ENCODE data around the gene MYO7A.
"Not testable (repeated sequence)": the region's sequence is repeated elsewhere in the genome, so short reads cannot be mapped to it uniquely, and the experiment has no call there.

MYO7A gene

DNA sequence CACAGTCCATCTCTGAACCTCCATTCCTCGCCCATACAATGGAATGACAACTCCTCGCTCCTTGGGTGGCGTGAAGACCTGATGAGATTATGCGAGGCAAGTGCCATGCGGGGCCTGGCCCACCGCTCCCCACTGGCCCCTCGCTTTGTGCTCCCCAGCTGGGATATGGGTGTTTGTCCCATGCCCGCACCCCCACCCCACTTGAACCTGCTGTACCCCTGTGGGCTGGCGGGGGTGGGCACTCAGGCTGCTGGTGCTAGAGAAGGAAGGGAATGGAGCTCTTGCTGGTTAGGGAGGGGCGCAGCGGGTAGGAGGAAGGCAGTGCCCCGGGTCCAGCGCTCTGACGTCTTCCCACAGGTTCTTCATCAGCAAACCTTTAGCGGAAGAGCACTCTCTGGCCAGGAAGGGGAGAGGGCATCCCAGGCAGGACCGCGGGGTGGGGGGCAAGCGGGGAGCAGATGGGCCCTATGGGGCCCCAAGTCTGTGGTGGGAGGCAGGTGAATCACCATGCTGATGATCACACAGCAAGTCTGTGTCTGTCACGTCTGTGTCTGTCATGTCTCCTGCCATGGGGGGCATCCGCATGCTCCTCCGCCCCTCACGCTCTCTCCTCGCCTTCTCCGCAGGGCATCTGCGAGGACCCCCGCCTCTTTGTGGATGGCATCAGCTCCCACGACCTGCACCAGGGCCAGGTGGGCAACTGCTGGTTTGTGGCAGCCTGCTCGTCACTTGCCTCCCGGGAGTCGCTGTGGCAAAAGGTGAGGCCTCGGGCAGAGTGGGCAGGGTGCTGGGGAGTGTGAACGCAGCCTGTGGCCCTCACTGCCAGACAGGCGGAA lies 34.8 kb upstream of the MYO7A start:
- DNase-seq (ENCODE audit: low spot score), result no peak

DNA sequence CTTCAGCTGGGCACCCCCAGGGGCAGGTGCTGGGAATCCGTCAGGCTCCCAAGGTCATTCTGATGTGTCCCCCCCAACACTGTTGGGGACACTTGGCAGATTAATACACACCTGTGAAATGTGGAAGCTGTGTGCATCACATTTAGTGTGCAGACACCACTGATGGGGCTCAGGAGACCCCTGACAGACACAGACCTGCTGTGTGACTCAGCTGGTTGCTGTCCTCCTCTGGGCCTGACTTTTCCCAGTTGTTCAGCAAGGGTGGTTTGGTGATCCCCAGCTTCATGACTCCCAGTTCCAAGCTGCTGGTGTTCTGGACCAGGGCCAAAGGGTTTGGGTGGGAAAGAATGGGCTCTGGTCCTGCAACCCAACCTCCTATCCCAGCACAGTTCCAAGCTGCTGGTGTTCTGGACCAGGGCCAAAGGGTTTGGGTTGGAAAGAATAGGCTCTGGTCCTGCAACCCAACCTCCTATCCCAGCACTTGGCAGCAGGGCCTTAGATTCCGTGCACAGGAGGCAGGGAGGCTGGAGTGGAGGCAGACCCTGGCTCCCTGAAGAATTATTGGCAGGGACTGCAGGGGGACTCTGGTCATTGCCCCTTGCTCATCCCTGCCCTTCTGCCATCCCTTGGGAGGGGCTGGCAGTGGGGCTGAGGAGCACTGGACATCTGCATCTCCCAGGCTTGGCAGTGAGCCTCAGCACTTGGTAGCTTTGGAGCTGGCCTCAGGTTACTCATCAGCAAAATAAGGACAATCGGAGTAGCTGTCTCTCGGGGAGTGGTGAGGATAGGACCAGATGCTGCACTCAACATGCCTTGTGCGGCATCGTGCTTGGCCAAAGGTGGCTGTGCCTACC lies 33.8 kb upstream of the MYO7A start:
- DNase-seq (ENCODE audit: low spot score), result no peak

DNA sequence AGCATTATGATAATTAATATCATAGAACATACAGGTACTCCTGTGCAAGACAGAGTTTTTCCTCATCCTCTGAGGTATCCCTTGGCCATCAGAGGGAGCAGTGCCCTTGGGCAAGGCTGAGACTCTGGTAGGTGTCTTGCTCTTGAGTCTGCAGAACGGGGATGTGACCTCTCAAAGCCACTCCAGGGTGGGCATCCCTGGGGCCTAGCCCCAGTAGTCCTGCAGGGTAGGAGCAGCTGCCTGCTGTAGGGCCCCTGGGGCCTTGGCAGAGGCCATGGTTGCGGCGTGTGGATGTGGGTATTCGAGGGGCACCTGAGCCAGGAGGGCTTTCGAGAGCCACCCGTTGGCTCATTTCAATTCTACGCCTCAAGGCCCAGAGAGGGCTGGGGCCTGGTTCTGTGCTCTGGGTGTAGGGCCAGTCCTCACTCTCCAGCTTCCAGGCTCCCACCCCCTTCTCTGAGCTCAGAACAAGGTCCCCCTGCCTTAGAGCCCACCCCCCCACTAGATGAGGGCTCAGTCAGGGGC lies 33.1 kb upstream of the MYO7A start:
- DNase-seq (ENCODE audit: low spot score), result no peak

DNA sequence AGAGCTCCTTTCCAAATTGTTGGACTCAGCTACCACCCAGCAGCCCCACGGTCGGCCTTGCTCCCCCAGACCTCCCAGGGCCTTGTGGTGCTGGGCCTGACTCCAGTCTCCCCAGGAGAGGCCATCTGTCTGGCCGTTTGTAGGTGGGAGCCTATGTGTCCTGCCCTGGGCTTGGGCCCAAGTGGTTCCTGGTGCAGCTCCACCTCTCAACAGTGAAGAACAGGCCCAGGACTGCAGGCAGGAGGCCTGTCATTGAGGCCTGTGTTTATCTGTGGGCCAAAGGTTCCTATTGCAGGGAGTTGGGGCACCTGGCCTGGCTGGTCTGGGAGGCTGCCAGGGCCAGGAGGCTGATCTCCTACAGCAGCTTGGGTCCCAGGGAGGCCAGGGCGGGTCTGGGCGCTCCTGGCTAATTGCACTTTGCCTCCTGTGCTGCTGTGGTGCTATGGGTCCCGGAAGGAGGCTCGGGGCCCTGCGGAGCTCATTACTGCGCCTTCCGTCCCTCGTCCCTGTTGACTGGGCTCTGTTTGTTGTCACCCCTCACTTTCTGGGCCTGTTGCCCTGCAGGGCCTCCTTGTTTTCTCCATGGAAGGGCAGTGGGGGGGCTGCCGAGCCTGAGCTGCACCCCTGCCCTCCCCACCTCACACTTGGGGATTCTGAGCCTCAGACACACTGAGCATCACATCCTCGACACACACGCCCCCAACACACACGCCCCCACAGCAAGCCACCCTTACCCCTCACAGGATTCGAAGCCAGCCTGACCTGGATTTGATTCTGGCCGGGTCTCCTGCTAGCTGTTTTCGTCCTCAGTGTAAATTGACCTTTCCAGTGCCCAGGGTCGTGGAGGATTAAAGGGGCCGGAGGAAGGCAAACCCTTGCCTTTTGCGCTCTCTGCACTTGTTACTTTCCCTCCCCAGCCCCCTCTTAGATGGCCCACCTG lies 32.2 kb upstream of the MYO7A start:
- no peak for DNase-seq (ENCODE audit: low spot score)

DNA sequence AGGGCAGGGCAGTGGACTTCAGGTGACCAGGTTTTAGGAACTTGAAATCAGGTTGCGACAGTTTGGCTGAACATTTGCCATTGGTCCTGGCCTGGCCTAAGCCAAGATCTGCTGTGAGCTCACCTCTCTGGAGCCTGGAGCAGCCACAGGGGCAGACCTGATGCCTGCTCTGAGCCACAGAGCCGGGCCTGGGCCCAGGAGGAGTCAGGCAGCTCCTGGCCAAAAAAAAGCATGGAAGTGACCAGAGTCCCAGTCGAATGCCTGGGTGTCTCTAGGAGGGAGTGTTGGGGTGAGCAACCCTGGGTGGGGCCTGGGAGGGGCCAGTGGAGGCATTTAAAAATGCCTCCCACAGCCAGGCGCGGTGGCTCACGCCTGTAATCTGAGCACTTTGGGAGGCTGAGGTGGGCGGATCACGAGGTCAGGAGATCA lies 31.4 kb upstream of the MYO7A start:
- DNase-seq (ENCODE audit: low spot score), result no peak

DNA sequence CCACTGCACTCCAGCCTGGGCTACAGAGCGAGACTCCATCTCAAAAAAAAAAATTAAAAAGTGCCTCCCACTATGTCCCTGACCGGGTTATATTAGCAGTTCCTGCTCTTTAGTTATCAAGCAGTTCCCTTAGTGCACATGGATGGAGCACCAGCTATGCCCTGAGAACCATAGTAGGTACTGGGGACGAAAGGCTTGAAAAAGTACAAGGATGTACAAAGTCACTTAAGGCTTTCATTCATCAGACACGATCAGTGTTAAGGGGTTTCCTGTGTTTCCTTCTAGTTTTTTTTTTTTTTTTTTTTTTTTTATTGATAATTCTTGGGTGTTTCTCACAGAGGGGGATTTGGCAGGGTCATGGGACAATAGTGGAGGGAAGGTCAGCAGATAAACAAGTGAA lies 30.9 kb upstream of the MYO7A start:
- not testable (repeated sequence) for DNase-seq (ENCODE audit: low spot score)

DNA sequence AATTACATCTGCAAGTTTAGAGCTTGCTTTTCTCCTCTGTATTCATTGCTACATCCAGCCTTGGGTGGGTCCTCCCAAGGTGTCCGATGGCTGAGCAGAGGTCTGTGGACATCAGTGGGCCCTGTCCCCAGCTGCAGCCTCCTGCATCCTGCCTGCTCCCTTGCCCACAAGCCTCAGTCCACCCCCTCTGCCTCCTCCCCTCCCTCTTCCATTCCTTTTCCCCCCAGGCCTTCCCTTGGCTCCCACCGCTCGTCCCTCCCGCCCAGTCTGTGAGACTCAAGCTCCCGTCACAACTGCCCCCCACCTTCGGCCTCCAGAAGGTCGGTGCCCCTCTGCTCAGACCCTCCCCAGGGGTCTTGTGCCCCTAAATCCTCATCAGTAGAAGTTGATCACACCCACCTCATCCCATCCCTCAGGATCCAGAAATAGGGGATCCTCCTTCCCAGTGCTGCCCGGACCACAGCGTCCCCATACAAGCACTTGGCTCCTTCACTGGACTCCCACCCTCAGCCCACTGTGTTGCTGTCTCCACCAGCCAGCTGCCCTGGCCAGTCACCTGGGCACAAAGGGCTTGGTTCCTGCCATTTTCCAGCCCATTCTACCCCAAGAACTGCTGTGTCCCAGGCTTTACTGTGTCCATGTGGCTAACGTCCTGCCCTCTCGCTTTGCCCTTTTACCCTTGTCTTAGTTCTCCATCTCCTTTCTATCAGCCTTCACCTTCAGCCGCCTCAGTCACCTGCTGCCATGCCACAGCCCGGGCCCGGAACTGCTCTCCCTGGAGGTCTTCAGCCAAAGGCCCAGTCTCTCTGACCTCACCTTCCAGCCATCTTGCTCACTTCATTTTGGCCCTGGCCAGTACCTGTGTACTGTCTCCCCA lies 27.6 kb upstream of the MYO7A start:
- no peak for DNase-seq (ENCODE audit: low spot score)

DNA sequence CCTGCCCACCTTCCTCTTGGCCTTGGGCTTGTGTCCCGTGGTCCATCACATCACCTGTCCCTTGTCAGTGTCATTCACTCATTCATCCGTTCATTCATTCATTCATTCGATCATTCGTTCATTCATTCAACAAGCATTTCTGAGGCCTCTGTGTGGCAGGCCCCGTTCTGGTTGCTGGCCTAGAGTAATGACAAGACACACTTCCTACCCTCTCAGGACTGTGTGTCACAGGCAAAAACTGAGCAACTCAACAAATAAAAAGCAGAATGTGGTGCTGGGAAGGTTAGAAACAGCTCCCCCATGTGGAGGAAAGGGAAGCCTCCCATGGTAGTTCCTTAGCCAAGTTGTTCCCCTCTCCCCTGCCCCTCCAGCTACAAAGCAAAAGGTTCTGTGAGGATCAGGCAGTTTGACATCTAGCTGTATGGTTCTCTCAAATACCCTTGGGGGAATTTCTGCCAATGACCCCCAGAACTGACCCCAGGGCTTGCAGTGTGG lies 27.0 kb upstream of the MYO7A start:
- DNase-seq (ENCODE audit: low spot score), result no peak

DNA sequence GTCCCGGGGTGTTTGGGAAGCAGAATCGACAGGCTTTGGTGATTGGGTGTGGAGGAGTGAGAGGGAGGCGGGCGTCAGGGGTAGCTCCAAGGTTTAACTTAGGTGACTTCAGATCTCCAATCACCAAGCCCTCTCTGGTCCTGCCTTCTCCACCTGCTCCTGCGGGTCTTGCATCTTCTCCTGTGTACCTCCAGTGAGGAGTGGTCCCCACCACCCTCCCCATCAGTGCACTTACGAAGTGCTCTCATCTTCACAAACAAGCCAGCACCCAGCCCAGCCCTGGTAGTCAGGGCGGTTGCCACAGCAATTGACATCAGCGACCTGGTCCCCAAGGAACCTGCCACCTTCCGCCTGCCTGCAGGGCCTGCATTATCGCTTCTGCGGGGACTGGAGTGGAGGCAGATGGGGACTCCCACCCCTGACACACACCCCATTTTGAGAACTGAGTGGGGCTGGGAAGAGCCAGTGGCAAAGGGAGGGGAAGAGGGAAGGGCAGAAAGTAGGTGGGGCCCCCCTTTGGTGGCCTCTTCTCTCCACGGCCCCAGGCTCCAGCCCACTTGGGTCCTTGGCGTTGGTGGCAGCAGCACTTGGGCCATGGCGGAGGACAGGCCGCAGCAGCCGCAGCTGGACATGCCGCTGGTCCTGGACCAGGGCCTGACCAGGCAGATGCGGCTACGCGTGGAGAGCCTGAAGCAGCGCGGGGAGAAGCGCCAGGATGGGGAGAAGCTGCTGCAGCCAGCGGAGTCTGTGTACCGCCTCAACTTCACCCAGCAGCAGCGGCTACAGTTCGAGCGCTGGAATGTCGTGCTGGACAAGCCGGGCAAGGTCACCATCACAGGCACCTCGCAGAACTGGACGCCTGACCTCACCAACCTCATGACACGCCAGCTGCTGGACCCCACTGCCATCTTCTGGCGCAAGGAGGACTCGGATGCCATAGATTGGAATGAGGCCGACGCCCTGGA lies 25.5 kb upstream of the MYO7A start, which contains the start of gene OMP:
TSS of gene OMP (plus strand) at position 595 of the 965 bp plus-strand sequence. CDS start at position 595, 0 bp downstream.
- no peak for DNase-seq (ENCODE audit: low spot score)

DNA sequence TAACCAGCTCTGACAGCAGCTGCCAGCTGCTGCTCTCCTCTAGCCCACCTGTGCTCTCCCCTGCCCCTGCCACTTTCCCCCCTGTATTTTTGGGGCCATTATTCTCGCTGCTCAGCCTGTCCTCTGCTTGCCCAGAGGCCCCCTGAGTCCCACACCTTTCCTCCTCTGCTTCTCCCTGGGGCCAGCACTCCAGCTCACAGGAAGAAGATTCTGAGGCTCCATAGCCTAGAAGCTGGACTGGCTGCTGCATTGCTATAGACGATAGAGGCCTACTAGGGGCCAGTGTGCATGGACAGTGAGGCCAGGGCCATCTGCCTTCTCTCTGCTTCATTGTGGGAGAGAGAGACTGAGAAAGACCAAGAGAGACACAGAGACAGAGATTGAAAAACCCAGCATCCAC lies 24.7 kb upstream of the MYO7A start:
- DNase-seq (ENCODE audit: low spot score), result no peak

DNA sequence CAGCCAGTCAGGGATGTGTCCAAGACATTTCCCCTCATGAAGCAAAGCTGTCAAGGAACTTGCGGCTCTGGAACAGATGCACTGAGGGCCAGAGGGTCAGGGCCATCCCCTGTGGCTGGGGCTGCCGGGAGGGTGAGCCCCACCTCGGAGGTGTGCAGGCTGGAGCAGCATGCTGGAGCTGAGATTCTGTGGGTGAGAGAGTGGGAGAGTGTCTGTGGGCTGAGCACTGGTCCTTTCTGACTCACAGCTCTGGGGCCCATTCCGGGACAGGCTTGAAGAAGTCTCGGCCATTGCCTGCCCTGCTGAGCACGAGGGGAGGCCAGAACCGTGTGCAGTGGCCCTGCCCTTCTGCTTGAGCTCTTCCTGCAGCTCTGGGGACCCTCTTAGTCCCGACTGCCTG lies 23.3 kb upstream of the MYO7A start:
- no peak for DNase-seq (ENCODE audit: low spot score)

DNA sequence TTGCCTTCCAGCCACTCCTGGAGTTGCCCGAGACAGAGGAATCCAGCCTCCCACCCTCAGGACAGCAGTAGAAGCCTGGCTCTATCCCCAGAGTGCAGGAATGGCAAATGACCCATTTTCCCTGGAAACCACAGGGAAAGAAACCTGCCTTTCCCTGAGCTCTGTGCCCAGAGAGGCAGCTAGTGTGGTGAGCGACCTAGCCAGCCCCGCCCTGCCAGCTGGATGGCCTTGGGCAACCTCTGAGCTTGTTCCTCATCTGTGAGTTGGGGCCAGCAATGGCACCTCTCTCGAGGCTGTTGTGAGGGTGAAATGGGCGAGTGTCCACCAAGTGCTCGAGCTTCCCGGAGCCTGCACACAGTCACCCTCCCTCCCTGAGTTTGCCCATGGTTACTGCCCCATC lies 21.7 kb upstream of the MYO7A start:
- no peak for DNase-seq (ENCODE audit: low spot score)

DNA sequence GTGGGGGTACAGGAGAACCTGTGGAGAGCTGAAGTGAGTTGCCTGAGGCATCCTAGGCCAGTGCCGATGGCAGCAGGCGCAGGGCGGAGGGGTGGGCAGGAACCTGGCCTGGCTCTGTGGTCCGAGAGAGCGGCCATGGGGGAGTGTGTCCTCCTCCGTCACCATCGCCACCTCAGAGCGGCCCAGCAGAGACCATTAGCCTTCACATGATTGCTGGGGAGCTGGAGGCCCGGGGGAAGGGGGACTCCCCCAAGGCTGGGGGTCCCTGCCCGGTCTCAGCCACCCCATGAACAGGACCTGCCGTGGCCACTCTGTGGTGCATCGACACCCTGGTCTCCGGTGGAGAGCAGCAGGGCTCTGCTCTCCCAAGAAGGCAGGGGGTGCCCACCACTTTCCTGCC lies 21.3 kb upstream of the MYO7A start:
- DNase-seq (ENCODE audit: low spot score), result no peak

DNA sequence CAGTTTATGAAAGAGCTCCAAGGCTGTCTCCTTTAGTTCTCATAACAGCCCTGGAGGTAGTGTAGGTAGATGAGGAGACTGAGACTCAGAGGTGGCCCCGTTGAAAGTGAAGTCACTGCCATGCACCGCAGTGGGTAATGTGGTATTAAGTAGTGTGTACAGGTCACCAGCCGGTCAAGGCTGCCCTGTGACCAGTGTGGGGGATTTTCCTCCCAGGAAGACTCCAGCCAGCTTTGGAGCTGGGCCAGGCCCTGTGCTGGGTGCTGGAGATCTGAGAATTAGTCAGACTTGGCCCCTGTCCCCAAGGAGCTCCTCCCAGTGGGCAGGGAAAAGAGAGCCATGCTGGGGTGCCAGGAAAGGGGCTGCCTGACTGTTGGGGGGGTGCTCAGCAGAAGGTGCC lies 20.1 kb upstream of the MYO7A start:
- no peak for DNase-seq (ENCODE audit: low spot score)

DNA sequence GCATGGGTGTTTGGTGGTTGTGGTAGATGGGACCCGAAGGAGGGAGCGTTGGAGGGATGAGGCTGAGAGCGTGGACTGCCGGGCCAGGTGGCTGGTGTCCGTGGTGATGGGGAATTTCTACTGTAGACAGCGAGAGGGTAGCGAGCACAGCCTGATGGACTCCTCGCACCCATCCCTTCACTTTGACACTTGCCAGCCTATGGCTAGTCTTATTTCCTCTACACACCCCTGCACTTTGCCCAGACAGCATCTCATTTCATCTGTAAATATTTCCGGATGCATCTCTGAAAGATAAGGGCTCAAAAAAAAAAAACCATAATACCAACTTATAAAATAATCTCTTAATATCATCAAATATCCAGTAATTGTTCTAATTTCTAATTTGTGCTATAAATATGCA lies 19.6 kb upstream of the MYO7A start:
- DNase-seq (ENCODE audit: low spot score), result no peak

DNA sequence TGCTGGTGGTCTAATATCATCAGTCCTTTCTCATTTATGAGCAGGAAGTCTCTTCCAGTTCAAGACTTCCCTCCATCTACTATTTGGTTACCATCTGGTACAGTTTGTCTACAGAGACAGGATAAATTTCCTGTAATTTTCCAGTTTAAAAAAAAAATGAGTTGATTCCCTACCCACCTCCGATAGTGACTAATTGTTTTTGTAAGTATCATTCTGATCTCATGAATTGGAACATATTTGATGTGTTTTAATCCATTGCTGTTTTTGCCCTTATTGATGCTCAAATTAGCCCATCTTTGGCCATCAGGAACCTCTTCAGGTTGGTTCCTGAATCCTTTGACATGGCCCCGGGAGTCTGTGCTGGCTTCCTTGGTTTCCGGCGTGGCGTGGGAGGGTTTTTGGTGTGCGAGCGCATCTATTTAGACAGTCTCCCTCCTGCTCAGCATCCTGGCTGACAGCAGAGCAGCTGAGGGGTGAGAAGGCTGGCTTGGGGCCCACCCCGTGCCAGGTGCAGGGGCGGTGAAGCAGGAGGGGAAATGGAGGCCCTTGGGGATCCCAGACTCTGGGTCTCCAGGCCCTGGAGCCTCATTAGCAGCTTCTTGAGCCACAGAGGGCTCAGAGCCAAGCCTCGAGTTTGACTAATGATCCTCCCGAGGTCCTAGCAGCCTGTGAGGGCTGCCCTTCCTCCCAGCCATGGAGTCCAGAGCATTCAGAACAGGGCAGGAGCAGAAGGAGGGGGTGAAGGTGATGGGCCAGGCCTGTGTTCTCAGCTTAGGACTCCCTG lies 18.6 kb upstream of the MYO7A start:
- DNase-seq (ENCODE audit: low spot score), result no peak

DNA sequence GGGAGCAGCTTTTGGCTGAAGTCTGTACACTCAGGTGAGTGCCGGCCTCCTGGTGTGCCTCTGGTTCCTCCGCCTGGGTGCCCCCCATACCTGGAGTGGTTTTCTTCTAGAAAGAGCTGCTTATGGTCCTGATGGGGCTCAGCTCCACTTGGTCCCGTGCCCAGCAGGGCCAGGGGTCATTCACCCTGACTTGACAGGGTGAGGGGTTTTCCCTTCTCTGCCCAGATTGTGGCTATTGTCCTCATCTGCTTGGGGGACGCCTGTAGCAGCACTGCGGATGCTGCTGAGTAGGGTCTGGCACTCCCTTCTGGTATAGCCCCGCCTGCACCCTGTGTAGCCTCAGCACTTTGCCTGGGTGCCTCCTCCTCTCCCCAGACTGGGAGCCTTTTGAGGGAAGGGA lies 17.2 kb upstream of the MYO7A start:
- no peak for DNase-seq (ENCODE audit: low spot score)

DNA sequence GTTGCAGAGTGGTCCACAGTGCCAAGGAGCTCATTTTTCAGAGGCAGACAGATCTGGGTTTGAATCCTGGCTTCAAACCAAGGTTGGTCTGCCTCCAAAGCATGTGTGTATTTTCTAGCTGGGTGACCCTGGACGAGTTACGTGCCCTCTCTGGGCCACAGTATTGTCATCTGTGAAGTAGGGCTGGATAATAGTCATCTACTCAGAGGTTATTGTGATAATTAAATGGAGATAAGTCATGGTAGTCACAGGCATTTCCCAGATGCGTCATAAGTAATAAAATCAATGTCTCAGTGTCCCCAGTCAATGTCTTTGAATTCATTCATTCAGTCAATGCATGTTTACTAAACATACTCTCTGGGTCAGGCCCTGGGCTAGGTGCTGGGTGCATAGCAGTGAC lies 16.8 kb upstream of the MYO7A start:
- no peak for DNase-seq (ENCODE audit: low spot score)

DNA sequence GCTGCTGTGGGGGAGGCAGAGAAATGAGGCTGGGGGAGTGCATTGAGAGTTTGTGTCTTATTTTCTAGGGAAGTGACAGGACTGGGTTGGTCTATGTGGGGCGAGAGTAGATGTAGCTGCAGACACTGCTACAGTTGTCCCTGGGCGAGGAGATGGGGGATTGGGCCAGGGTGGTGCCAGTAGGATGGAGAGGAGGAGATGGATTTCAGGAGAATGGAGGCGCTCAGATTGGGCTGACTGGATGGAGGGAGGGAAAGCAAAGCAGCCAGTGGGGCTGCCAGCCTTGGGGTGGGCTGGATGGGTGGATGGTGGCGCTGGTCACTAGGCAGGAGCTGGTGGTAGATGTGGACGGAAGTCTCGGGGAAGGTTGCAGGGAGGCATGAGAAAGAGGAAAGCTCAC lies 16.1 kb upstream of the MYO7A start:
- DNase-seq (ENCODE audit: low spot score), result no peak

Measured in CD4-positive, alpha-beta T cell treated with Interleukin-6 at 100 ng/mL for 8 hours (primary cell).